H1 (cell line): Measurements from ENCODE around the gene RBM26. TPM values are rescaled to one million over a fixed set of nuclear protein-coding genes. Genes with fewer than 3 reads are reported as not detected.
A peak's percentile ranks its signal among the peaks of the same experiment; 100 is the strongest.

ENCODE experiments used
- BCL11A ChIP-seq, 2 experiments: IDR thresholded peaks; one replicate each; pipeline ENCODE4 v1.6.1; 2011; ENCODE audit warnings: low read depth in 2 of 2, low read length in 2 of 2, mild to moderate bottlenecking in 2 of 2
- BRCA1 ChIP-seq: IDR thresholded peaks from 2 replicates; pipeline ENCODE4 v1.6.1; 2012; ENCODE audit warnings: low read depth, low read length, improper control_type of control experiment
- CBX8 ChIP-seq: fragments of 300-800, 300-1000 bp; sonication (generic); IDR thresholded peaks from 2 replicates; pipeline ENCODE4 v1.7.1; 2016; ENCODE audit warnings: low read depth, low read length, borderline replicate concordance
- JUND ChIP-seq: IDR thresholded peaks from 2 replicates; pipeline ENCODE4 v1.6.1; 2011; ENCODE audit warnings: mild to moderate bottlenecking, improper control_type of control experiment, low read length
- KDM4A ChIP-seq: IDR thresholded peaks from one replicate; pipeline ENCODE4 v1.7.1; 2012; ENCODE audit warnings: low read depth, mild to moderate bottlenecking, moderate library complexity, low read length, inconsistent platforms; ENCODE audit not compliant: severe bottlenecking
- TCF12 ChIP-seq: IDR thresholded peaks from 2 replicates; pipeline ENCODE4 v1.6.1; 2011; ENCODE audit warnings: low read depth, mild to moderate bottlenecking, low read length
- USF2 ChIP-seq: IDR thresholded peaks from 2 replicates; pipeline ENCODE4 v1.6.1; 2011; ENCODE audit warnings: low read length, improper control_type of control experiment
- polyA plus RNA-seq, 7 experiments: library from polyadenylated mRNA; depleted of rRNA in 3 of 7; stranded (reverse) in 5 of 7; unstranded in 2 of 7; fragments of >200 nt in 5 of 7; fragments of 200-250 nt in 2 of 7; gene quantifications; 1 replicate in 5 of 7; 2 replicates in 1 of 7; 4 replicates in 1 of 7; pipeline versions ENCODE4 v1.2.1 to v1.2.3, GENCODE V29; 2011 to 2013; ENCODE audit warnings: missing spikeins in 2 of 7, mixed read lengths in 2 of 7
- total RNA-seq: library from RNA; stranded (reverse); fragmentation: NEBNext Ultra II Directional; extraction: Animal tissue kit (Norgen Biotek cat#: 25700); gene quantifications from 2 replicates; pipeline ENCODE4 v1.2.1, GENCODE V29; 2021
- TF ChIP-seq, protein P1 (sequence below): IDR thresholded peaks from 2 replicates; pipeline ENCODE4 v1.6.1; 2011; ENCODE audit warnings: low read depth, mild to moderate bottlenecking, low read length; ENCODE audit not compliant: insufficient read depth

RBM26 gene
- total and polyA plus RNA-seq, 2 of the 8 experiments (the other 6 are each of a cell fraction or from before 2014, with no cell fraction given) = 20.3 to 65.5 TPM

- no peak for TF ChIP-seq TCF12
- TF ChIP-seq BRCA1 = no peak
- peak; percentile 79 for TF ChIP-seq JUND
- no peak for TF ChIP-seq BCL11A (IDR thresholded peaks at IDR 0.05; ENCODE audit: low read depth in 2 of 2, low read length in 2 of 2)
- TF ChIP-seq, protein P1, sequence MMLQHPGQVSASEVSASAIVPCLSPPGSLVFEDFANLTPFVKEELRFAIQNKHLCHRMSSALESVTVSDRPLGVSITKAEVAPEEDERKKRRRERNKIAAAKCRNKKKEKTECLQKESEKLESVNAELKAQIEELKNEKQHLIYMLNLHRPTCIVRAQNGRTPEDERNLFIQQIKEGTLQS = no peak
- TF ChIP-seq USF2 = no peak
- TF ChIP-seq CBX8 = no peak
- no peak for TF ChIP-seq KDM4A
Observed at GRCh38 chr13:79287939-79288795, 117.9 kb downstream of the RBM26 start (continued).
